OCI-LY3 (cell line): ENCODE data around the gene MYL12A.
A peak's percentile ranks its signal among the peaks of the same experiment; 100 is the strongest.

ENCODE experiments used
- H2AFZ ChIP-seq: fragments of 200-600, 300-600 bp; shearing (Covaris generic); 2 replicates; pipeline ENCODE4 v1.6.0; 2014; ENCODE audit warnings: antibody characterized with exemption, low read depth, low read length
- H3K27ac ChIP-seq: fragments of 200-600, 300-600 bp; sonication (generic); 2 replicates; pipeline ENCODE4 v1.5.1; 2014; ENCODE audit warnings: mild to moderate bottlenecking, low read length, moderate library complexity, mixed read lengths
- H3K27me3 ChIP-seq: fragments of 200-600, 300-600 bp; sonication (generic); 2 replicates; pipeline ENCODE4 v1.6.1; 2014; ENCODE audit warnings: low read depth, low read length, mixed read lengths
- H3K36me3 ChIP-seq: fragments of 200-600, 300-600 bp; sonication (generic); replicated peaks from 2 replicates; pipeline ENCODE3; 2014; ENCODE audit warnings: low read depth, low read length, mixed read lengths
- H3K4me1 ChIP-seq: fragments of 300-600, 200-600 bp; sonication (generic); 2 replicates; pipeline ENCODE4 v1.6.1; 2014; ENCODE audit warnings: low read length, mixed read lengths
- H3K4me2 ChIP-seq: fragments of 200-600, 300-600 bp; sonication (generic); 2 replicates; pipeline ENCODE4 v1.6.1; 2014; ENCODE audit warnings: low read length, mixed read lengths
- H3K4me3 ChIP-seq: fragments of 300-600, 200-600 bp; sonication (generic); 2 replicates; pipeline ENCODE4 v1.5.1; 2014; ENCODE audit warnings: antibody characterized with exemption, mild to moderate bottlenecking, low read length, moderate library complexity
- H3K79me2 ChIP-seq: fragments of 300-600, 200-600 bp; shearing (Covaris generic); 2 replicates; pipeline ENCODE4 v1.6.1; 2014; ENCODE audit warnings: mild to moderate bottlenecking, low read length, mixed read lengths
- H3K9ac ChIP-seq: fragments of 300-600, 200-600 bp; shearing (Covaris generic); 2 replicates; pipeline ENCODE4 v1.6.0; 2014; ENCODE audit warnings: mild to moderate bottlenecking, low read length, moderate library complexity
- H3K9me3 ChIP-seq: fragments of 200-600, 300-600 bp; shearing (Covaris generic); 2 replicates; pipeline ENCODE4 v1.6.1; 2014; ENCODE audit warnings: low read length, mixed read lengths; ENCODE audit not compliant: insufficient read depth
- H4K20me1 ChIP-seq: fragments of 200-600, 300-600 bp; sonication (generic); 2 replicates; pipeline ENCODE4 v1.6.1; 2016; ENCODE audit warnings: low read length, mixed read lengths; ENCODE audit not compliant: insufficient read depth
- EZH2phosphoT487 ChIP-seq: fragments of 200-600 bp; shearing (Covaris generic); IDR thresholded peaks from 2 replicates; pipeline ENCODE4 v1.6.1; 2018; ENCODE audit warnings: antibody characterized with exemption, mixed run types, low read depth
- TF ChIP-seq, protein P1 (sequence below): fragments of 200-600, 300-600 bp; sonication (generic); IDR thresholded peaks from 2 replicates; pipeline ENCODE4 v1.5.1; 2014; ENCODE audit warnings: antibody characterized with exemption, low read length, low read depth

Gene MYL12A

DNA sequence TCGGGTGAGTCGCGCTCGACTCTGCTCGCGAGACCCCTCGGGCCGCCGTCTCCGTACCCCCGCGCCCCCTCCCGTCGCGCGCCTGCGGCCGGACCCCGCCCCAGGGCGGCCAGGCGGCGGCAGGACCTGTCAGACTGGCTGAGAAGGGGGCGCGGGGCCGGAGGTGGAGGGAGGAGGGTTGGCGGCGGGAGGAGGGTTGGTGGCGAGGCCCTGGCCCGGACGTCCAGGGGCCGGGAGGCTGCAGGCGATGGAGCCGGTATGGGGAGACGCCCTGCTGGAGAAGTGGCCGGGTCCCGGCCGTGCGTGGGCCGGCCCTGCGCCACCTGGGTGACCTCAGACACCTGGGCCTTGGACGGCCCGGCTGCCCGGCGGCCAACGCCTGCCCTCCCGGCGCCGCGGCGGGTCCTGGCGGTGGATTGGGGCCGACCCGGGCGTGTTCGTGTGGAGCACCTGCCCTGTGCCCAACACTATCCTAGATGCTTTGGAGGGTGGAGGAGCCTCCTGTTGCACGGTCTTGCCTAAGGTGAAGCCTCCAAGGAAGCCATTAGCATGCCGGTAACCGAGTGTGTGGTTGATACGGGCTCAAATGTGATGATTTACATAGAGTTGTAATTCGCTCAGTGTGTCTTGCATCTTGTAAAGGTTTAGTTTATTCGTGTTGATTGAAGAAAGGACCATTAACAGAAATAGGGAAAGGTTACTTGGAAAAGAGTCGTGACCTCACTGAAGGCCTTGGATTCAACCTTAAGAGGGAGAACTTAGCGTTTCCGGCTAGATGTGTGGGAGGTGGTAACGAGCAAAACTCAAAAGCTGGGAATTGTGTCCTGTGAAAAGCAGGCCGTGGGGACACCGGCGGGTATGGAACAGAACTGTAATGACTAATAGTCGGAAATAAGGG, 14.9 kb downstream of the MYL12A start:
- peaks cover 28% of the 10 kb centered on the region for H3K4me1 ChIP-seq

DNA sequence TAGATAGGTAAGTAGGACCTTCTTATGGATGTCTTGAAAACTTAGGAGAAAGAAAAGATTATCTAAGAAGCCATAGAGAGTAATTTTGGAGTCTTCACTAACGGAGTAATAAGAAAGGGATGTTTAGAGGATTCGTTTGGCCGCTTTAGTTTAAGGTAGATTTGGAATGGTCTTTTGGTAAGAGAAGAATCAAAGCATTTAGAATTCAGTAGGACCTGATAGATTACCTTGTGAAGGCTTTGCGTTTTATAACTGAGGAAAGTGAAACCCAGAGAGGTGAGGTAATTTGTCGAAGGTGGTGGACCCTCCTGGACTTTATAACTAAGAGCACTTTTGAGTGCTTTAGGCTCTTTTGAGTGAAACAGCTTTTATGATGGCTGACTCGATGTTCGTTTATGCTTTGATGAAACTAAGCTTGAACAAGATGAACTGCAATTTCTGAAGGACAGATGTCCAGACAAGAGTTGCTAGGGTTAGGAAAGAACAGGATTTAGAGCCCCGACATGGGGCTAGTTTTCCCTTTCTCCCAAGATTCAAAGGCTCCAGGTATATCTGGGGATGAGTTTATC, 15.6 kb downstream of the MYL12A start:
- Histone ChIP-seq H2AFZ (no peak overlapping the region), H3K79me2 (peaks cover 68% of the 10 kb centered on the region), H3K4me2 (peak overlapping the region; percentile 75), H3K9me3 (no peaks in the 10 kb centered on the region), H3K36me3 (peaks cover 10% of the 10 kb centered on the region), H4K20me1 (peaks cover 35% of the 10 kb centered on the region), H3K4me1 (peaks cover 28% of the 10 kb centered on the region), H3K4me3 (peak overlapping the region; percentile 82), H3K27me3 (no peaks in the 10 kb centered on the region), H3K27ac (no peak overlapping the region), H3K9ac (peak overlapping the region; percentile 77)
- TF ChIP-seq EZH2phosphoT487: no peak
- TF ChIP-seq, protein P1, sequence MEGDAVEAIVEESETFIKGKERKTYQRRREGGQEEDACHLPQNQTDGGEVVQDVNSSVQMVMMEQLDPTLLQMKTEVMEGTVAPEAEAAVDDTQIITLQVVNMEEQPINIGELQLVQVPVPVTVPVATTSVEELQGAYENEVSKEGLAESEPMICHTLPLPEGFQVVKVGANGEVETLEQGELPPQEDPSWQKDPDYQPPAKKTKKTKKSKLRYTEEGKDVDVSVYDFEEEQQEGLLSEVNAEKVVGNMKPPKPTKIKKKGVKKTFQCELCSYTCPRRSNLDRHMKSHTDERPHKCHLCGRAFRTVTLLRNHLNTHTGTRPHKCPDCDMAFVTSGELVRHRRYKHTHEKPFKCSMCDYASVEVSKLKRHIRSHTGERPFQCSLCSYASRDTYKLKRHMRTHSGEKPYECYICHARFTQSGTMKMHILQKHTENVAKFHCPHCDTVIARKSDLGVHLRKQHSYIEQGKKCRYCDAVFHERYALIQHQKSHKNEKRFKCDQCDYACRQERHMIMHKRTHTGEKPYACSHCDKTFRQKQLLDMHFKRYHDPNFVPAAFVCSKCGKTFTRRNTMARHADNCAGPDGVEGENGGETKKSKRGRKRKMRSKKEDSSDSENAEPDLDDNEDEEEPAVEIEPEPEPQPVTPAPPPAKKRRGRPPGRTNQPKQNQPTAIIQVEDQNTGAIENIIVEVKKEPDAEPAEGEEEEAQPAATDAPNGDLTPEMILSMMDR: no peak

More for the DNA sequence above, 14.9 kb downstream of the MYL12A start:
- peak overlapping the region; percentile 77 for H3K9ac ChIP-seq
- H3K27ac ChIP-seq: peak overlapping the region; percentile 67
- no peaks in the 10 kb centered on the region for H3K9me3 ChIP-seq
- H2AFZ ChIP-seq: no peak overlapping the region
- peaks cover 32% of the 10 kb centered on the region for H4K20me1 ChIP-seq
- H3K36me3 ChIP-seq: peaks cover 17% of the 10 kb centered on the region
- H3K27me3 ChIP-seq: no peaks in the 10 kb centered on the region
- peak overlapping the region; percentile 75 for H3K4me2 ChIP-seq
- peak overlapping the region; percentile 82 for H3K4me3 ChIP-seq
- peaks cover 62% of the 10 kb centered on the region for H3K79me2 ChIP-seq
- TF ChIP-seq EZH2phosphoT487: no peak
- TF ChIP-seq, protein P1: no peak

DNA sequence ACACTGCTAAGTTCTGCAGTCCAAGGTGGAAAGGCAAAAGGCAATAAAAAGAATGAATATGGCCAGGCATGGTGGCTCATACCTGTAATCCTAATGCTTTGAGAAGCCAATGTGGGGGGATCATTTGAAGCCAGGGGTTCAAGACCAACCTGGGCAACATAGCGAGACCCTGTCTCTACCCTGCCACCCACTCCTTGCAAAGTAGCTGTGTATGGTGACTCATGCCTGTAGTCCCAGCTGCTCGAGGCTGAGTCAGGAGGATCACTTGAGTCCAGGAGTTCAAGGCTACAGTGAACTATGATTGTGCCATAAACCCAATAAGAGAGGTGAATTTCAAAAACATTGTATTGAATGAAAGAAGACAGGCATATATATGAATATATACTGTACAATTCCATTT, 16.8 kb downstream of the MYL12A start:
- Histone ChIP-seq H3K9me3 (no peaks in the 10 kb centered on the region), H3K9ac (no peak overlapping the region), H2AFZ (no peak overlapping the region), H4K20me1 (peaks cover 45% of the 10 kb centered on the region), H3K27ac (no peak overlapping the region), H3K79me2 (peaks cover 80% of the 10 kb centered on the region), H3K36me3 (no peaks in the 10 kb centered on the region), H3K4me3 (no peak overlapping the region), H3K4me1 (peaks cover 32% of the 10 kb centered on the region), H3K4me2 (no peak overlapping the region), H3K27me3 (no peaks in the 10 kb centered on the region)
- TF ChIP-seq, protein P1: no peak
- no peak for TF ChIP-seq EZH2phosphoT487

DNA sequence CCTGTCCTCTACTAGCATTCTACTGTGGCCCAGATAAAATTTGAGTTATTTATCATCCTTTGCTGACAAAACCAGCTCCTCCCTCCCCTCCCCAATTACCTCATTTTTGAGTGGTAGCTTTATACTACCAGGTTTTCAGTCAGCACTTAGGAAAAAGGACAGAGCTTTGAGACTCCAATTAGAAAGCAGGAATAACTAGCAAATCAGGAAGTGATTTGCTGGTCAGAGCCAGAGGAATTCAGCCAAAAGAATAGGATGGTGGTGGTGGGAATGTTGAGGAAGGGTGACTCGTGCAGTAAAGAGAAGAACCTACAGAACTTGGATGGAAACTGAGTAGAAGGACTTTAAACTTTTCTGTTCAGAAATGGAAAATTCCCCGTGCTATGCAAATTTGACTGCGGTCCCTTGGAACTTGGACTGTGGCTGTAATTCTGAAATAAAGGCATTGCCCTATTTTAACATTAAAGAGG, 18.0 kb downstream of the MYL12A start:
- Histone ChIP-seq H4K20me1 (peaks cover 50% of the 10 kb centered on the region), H3K9ac (no peak overlapping the region), H3K27me3 (no peaks in the 10 kb centered on the region), H3K4me3 (no peak overlapping the region), H3K4me1 (peaks cover 40% of the 10 kb centered on the region), H3K9me3 (no peaks in the 10 kb centered on the region), H3K4me2 (no peak overlapping the region), H3K79me2 (peaks cover 92% of the 10 kb centered on the region), H3K36me3 (no peaks in the 10 kb centered on the region), H2AFZ (no peak overlapping the region), H3K27ac (no peak overlapping the region)
- TF ChIP-seq, protein P1: no peak
- no peak for TF ChIP-seq EZH2phosphoT487
